CD14-positive monocyte (primary cell): ENCODE measurements around the gene FADS3. TPM values are rescaled to one million over a fixed set of nuclear protein-coding genes. Genes with fewer than 3 reads are reported as not detected.

ENCODE experiments used
- DNase-seq, 3 donors: peaks; one replicate each; pipeline ENCODE4 v3.0.0-alpha.2; 2011 to 2022
- H2AFZ ChIP-seq: 2 replicates; pipeline ENCODE4 v1.6.0; 2012; ENCODE audit warnings: mild to moderate bottlenecking, low read depth, low read length, inconsistent platforms; ENCODE audit not compliant: insufficient read depth, poor library complexity, severe bottlenecking
- H3K27ac ChIP-seq, 2 donors: 1 replicate in 1 of 2; 2 replicates in 1 of 2; pipeline ENCODE4 v1.5.1; 2012 to 2013; ENCODE audit warnings: low read length in 2 of 2, control low read depth in 1 of 2, inconsistent platforms in 1 of 2, low read depth in 1 of 2, mild to moderate bottlenecking in 1 of 2
- H3K27me3 ChIP-seq, 2 donors: one replicate each; pipeline versions ENCODE4 v1.6.0 to v1.6.1; 2011 to 2013; ENCODE audit warnings: low read length in 2 of 2; ENCODE audit not compliant: control insufficient read depth in 2 of 2, insufficient read depth in 2 of 2
- H3K36me3 ChIP-seq, 2 donors: replicated peaks in 1 of 2; 1 replicate in 1 of 2; 2 replicates in 1 of 2; pipeline versions ENCODE4 v1.5.1 to v1.6.1; 2012 to 2013; ENCODE audit warnings: low read length in 2 of 2, control low read depth in 1 of 2, inconsistent platforms in 1 of 2, mild to moderate bottlenecking in 1 of 2; ENCODE audit not compliant: insufficient read depth in 2 of 2, control insufficient read depth in 1 of 2
- H3K4me1 ChIP-seq, 2 donors: 1 replicate in 1 of 2; 2 replicates in 1 of 2; pipeline versions ENCODE4 v1.5.1 to v1.6.1; 2012 to 2013; ENCODE audit warnings: low read length in 2 of 2, control low read depth in 1 of 2, inconsistent platforms in 1 of 2, mild to moderate bottlenecking in 1 of 2, moderate library complexity in 1 of 2; ENCODE audit not compliant: insufficient read depth in 2 of 2, control insufficient read depth in 1 of 2
- H3K4me2 ChIP-seq: replicated peaks from 2 replicates; pipeline ENCODE3; 2012; ENCODE audit warnings: low read length, moderate library complexity, mild to moderate bottlenecking; ENCODE audit not compliant: poor library complexity, severe bottlenecking; ENCODE audit errors: extremely low read depth
- H3K4me3 ChIP-seq, 3 experiments: fragments of 200-600 bp in 1 of 3; sonication (generic) in 1 of 3; replicated peaks in 1 of 3; 1 replicate in 2 of 3; 2 replicates in 1 of 3; pipeline ENCODE4 v1.5.1; 2011 to 2013; ENCODE audit warnings: low read length in 3 of 3, mild to moderate bottlenecking in 3 of 3, control low read depth in 2 of 3, low read depth in 2 of 3, inconsistent platforms in 1 of 3, moderate library complexity in 1 of 3
- H3K79me2 ChIP-seq: 2 replicates; pipeline ENCODE4 v1.6.0; 2012; ENCODE audit warnings: mild to moderate bottlenecking, control low read depth, inconsistent platforms, low read length, moderate library complexity; ENCODE audit not compliant: insufficient read depth
- H3K9ac ChIP-seq: 2 replicates; pipeline ENCODE4 v1.6.0; 2017; ENCODE audit warnings: low read length, mild to moderate bottlenecking; ENCODE audit not compliant: insufficient read depth, poor library complexity, severe bottlenecking
- H3K9me3 ChIP-seq, 2 donors: replicated peaks in 1 of 2; 1 replicate in 1 of 2; 2 replicates in 1 of 2; pipeline versions ENCODE4 v1.5.1 to v1.6.1; 2012 to 2013; ENCODE audit warnings: low read length in 2 of 2, control low read depth in 1 of 2; ENCODE audit not compliant: control insufficient read depth in 1 of 2, insufficient read depth in 1 of 2
- H4K20me1 ChIP-seq: 2 replicates; pipeline ENCODE4 v1.6.0; 2012; ENCODE audit warnings: mild to moderate bottlenecking, low read length, control low read depth, moderate library complexity; ENCODE audit not compliant: insufficient read depth
- H3K27ac Mint-ChIP-seq, 7 donors: one replicate each; pipeline ENCODE4 v1.8.0; 2020; ENCODE audit warnings: mild to moderate bottlenecking in 7 of 7, mixed read lengths in 7 of 7, moderate library complexity in 6 of 7, inconsistent platforms in 2 of 7
- H3K27me3 Mint-ChIP-seq, 3 donors: one replicate each; pipeline ENCODE4 v1.8.0; 2021 to 2022; ENCODE audit warnings: low read depth in 3 of 3, mild to moderate bottlenecking in 3 of 3, mixed read lengths in 3 of 3, moderate library complexity in 3 of 3, inconsistent platforms in 1 of 3
- H3K36me3 Mint-ChIP-seq, 2 donors: one replicate each; pipeline ENCODE4 v1.8.0; 2020; ENCODE audit warnings: mixed read lengths in 2 of 2, inconsistent platforms in 1 of 2, mild to moderate bottlenecking in 1 of 2
- H3K4me1 Mint-ChIP-seq: one replicate; pipeline ENCODE4 v1.8.0; 2020; ENCODE audit warnings: mild to moderate bottlenecking, mixed read lengths
- H3K4me3 Mint-ChIP-seq, 2 donors: one replicate each; pipeline ENCODE4 v1.8.0; 2020; ENCODE audit warnings: mild to moderate bottlenecking in 2 of 2, mixed read lengths in 2 of 2, moderate library complexity in 1 of 2
- H3K9me3 Mint-ChIP-seq, 7 donors: one replicate each; pipeline ENCODE4 v1.8.0; 2020 to 2022; ENCODE audit warnings: mixed read lengths in 7 of 7, mild to moderate bottlenecking in 6 of 7, moderate library complexity in 6 of 7, inconsistent platforms in 2 of 7
- WGBS: methylation state at CpG from one replicate; pipeline ENCODE4 v1.1.5; 2013; ENCODE audit warnings: missing lambda C conversion rate; ENCODE audit not compliant: insufficient coverage; 5-methylcytosine and 5-hydroxymethylcytosine counted together
- intact Hi-C, 2 donors: fragments of 100-400 bp; cut with micrococcal nuclease; formaldehyde crosslinking; loops; one replicate each; pipeline versions ENCODE4 v1.15.0 to v1.15.1; 2023
- polyA plus RNA-seq, 3 donors: library from polyadenylated mRNA; depleted of rRNA in 1 of 3; unstranded in 2 of 3; stranded (reverse) in 1 of 3; fragments of 300-500 nt in 2 of 3; fragments of >200 nt in 1 of 3; fragmentation: Illumina TruSeq in 2 of 3; gene quantifications; 1 replicate in 2 of 3; 2 replicates in 1 of 3; pipeline ENCODE4 v1.2.3, GENCODE V29; 2012 to 2021
- TF ChIP-seq, protein P1 (sequence below): fragments of 200-600 bp; IDR thresholded peaks from one replicate; pipeline ENCODE4 v1.8.0; 2022; ENCODE audit warnings: antibody characterized with exemption, mild to moderate bottlenecking

The FADS3 gene
- polyA plus RNA-seq, 3 donors = 2.5 to 6.8 (median 5.8) TPM

- DNase-seq = no peak
- no peaks in the 10 kb centered on the region for H3K9me3 ChIP-seq
- intact Hi-C loops = no loop called here
- peak overlapping the region; percentile 66 to 88 for H3K4me3 Mint-ChIP-seq
- TF ChIP-seq, protein P1, sequence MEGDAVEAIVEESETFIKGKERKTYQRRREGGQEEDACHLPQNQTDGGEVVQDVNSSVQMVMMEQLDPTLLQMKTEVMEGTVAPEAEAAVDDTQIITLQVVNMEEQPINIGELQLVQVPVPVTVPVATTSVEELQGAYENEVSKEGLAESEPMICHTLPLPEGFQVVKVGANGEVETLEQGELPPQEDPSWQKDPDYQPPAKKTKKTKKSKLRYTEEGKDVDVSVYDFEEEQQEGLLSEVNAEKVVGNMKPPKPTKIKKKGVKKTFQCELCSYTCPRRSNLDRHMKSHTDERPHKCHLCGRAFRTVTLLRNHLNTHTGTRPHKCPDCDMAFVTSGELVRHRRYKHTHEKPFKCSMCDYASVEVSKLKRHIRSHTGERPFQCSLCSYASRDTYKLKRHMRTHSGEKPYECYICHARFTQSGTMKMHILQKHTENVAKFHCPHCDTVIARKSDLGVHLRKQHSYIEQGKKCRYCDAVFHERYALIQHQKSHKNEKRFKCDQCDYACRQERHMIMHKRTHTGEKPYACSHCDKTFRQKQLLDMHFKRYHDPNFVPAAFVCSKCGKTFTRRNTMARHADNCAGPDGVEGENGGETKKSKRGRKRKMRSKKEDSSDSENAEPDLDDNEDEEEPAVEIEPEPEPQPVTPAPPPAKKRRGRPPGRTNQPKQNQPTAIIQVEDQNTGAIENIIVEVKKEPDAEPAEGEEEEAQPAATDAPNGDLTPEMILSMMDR = no peak
- H3K27me3 ChIP-seq = peaks cover 10 to 44% of the 10 kb centered on the region in 2 donors
- H3K9ac ChIP-seq = peak overlapping the region; percentile 21
- H3K36me3 Mint-ChIP-seq = peaks cover 4 to 8% of the 10 kb centered on the region in 2 donors
- peaks cover 1 to 15% (median 6%) of the 10 kb centered on the region in 7 donors for H3K9me3 Mint-ChIP-seq
- peak overlapping the region in 1 of 3 experiments; percentile 61 for H3K4me3 ChIP-seq
- H3K4me1 Mint-ChIP-seq = peaks cover 42% of the 10 kb centered on the region
- no peaks in the 10 kb centered on the region for H3K79me2 ChIP-seq
- no peak overlapping the region for H3K27ac Mint-ChIP-seq
- H3K27me3 Mint-ChIP-seq = peaks cover 52 to 69% (median 57%) of the 10 kb centered on the region in 3 donors
- no peak overlapping the region for H3K27ac ChIP-seq
- peaks cover 47 to 48% of the 10 kb centered on the region in 2 donors for H3K4me1 ChIP-seq
- peak overlapping the region; percentile 41 for H2AFZ ChIP-seq
- peak overlapping the region; percentile 68 for H3K4me2 ChIP-seq
- H3K36me3 ChIP-seq = no peaks in the 10 kb centered on the region
- peaks cover 4% of the 10 kb centered on the region for H4K20me1 ChIP-seq
- WGBS = 3% methylated on average over 25 of the region's 32 CpGs
Measured at GRCh38 chr11:61916737-61917333, 25.5 kb upstream of the FADS3 start.

GRCh38 chr11:61914471-61915171, 23.3 kb upstream of the FADS3 start:
- Histone ChIP-seq H3K27ac (no peak overlapping the region), H3K36me3 (no peaks in the 10 kb centered on the region), H3K79me2 (no peaks in the 10 kb centered on the region), H2AFZ (no peak overlapping the region), H3K4me2 (no peak overlapping the region), H3K9me3 (no peaks in the 10 kb centered on the region), H3K4me3 (no peak overlapping the region), H3K9ac (no peak overlapping the region), H4K20me1 (peaks cover 4% of the 10 kb centered on the region), H3K27me3 (peaks cover 10 to 42% of the 10 kb centered on the region in 2 donors), H3K4me1 (peaks cover 49 to 51% of the 10 kb centered on the region in 2 donors)
- DNase-seq = no peak
- Mint-ChIP-seq H3K4me3 (peak overlapping the region in 1 of 2 donors; percentile 73), H3K27ac (peak overlapping the region in 1 of 7 donors; percentile 14), H3K36me3 (peaks cover 4 to 8% of the 10 kb centered on the region in 2 donors), H3K4me1 (peaks cover 46% of the 10 kb centered on the region), H3K27me3 (peaks cover 50 to 66% (median 52%) of the 10 kb centered on the region in 3 donors), H3K9me3 (peaks cover 1 to 17% (median 6%) of the 10 kb centered on the region in 7 donors)
- WGBS = 98% methylated on average over 6 of the region's 7 CpGs
- TF ChIP-seq, protein P1 = no peak
- intact Hi-C loops = no loop called here
